NCI-H1105 treated with DMSO at 0.1 percent for 48 hours (cell line): Measurements from ENCODE around the gene SUPT20H.

Source experiments
- DNase-seq: peaks from one replicate; lab custom pipeline; 2025; lab: John Stamatoyannopoulos, UW

The SUPT20H gene

GRCh38 chr13:37058910-37059847 lies at the start of gene SUPT20H:
Gene SUPT20H (minus strand): TSS chr13:37059688. CDS start chr13:37051490, 8,198 bp downstream.
- peak; percentile 76 for DNase-seq

- DNase-seq, result peak; percentile 35
Observed at GRCh38 chr13:37109051-37109678, 49.7 kb upstream of the SUPT20H start.

- DNase-seq, result no peak
Observed at GRCh38 chr13:37107868-37108267, 48.4 kb upstream of the SUPT20H start.

- no peak for DNase-seq
Observed at GRCh38 chr13:37107456-37107855, 48.0 kb upstream of the SUPT20H start.

- DNase-seq, result no peak
Observed at GRCh38 chr13:37106642-37107041, 47.2 kb upstream of the SUPT20H start.

- DNase-seq, result no peak
Observed at GRCh38 chr13:37105251-37105714, 45.8 kb upstream of the SUPT20H start, which contains the start of gene CSNK1A1L. Gene CSNK1A1L (minus strand): TSS chr13:37105664. CDS start chr13:37105256, 408 bp downstream.

GRCh38 chr13:37102896-37103295 lies 43.4 kb upstream of the SUPT20H start:
- no peak for DNase-seq

- no peak for DNase-seq
Observed at GRCh38 chr13:37101201-37101600, 41.7 kb upstream of the SUPT20H start.

- no peak for DNase-seq
Observed at GRCh38 chr13:37100731-37101130, 41.2 kb upstream of the SUPT20H start.

GRCh38 chr13:37097076-37097475 lies 37.6 kb upstream of the SUPT20H start:
- DNase-seq, result no peak

- DNase-seq, result no peak
Observed at GRCh38 chr13:37094840-37095239, 35.4 kb upstream of the SUPT20H start.

GRCh38 chr13:37094099-37094498 lies 34.6 kb upstream of the SUPT20H start:
- no peak for DNase-seq

GRCh38 chr13:37091835-37092234 lies 32.3 kb upstream of the SUPT20H start:
- DNase-seq, result no peak

- DNase-seq, result no peak
Observed at GRCh38 chr13:37090912-37091311, 31.4 kb upstream of the SUPT20H start.

GRCh38 chr13:37089495-37089894 lies 30.0 kb upstream of the SUPT20H start:
- DNase-seq, result no peak

GRCh38 chr13:37087486-37087885 lies 28.0 kb upstream of the SUPT20H start:
- DNase-seq, result no peak

GRCh38 chr13:37085606-37086005 lies 26.1 kb upstream of the SUPT20H start:
- DNase-seq, result no peak

- no peak for DNase-seq
Observed at GRCh38 chr13:37076818-37077217, 17.3 kb upstream of the SUPT20H start.

GRCh38 chr13:37075164-37075563 lies 15.7 kb upstream of the SUPT20H start:
- DNase-seq, result no peak

- peak; percentile 39 for DNase-seq
Observed at GRCh38 chr13:37074703-37075102, 15.2 kb upstream of the SUPT20H start.

- DNase-seq, result no peak
Observed at GRCh38 chr13:37072024-37072423, 12.5 kb upstream of the SUPT20H start.

GRCh38 chr13:37070956-37071355 lies 11.5 kb upstream of the SUPT20H start:
- no peak for DNase-seq

GRCh38 chr13:37070145-37070695 lies 10.7 kb upstream of the SUPT20H start:
- DNase-seq, result no peak
